ENCODE results near the gene CLEC4M.
"Not testable (repeated sequence)": the region's sequence is repeated elsewhere in the genome, so short reads cannot be mapped to it uniquely, and the experiment has no call there.

The CLEC4M gene

DNA sequence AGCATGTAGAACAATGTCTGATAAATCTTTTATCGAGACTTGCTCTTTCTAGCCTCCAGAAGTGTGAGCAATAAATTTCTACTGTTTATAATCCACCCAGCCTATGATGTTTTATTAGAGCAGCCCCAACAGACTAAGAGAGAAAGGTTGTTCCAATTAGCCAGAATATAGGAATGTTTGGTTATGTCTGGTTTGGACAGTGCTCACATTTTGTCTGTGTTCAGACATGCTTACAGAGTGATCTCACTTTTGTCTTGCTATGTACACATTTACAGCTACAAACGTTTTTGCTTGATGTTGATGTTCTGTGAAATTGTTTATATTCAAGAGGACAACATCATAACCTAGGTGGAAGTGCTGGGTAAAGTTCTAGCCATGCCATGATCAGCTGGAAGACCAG, 48.9 kb downstream of the CLEC4M start:
- no peak for DNase-seq (ENCODE audit: low spot score)

DNA sequence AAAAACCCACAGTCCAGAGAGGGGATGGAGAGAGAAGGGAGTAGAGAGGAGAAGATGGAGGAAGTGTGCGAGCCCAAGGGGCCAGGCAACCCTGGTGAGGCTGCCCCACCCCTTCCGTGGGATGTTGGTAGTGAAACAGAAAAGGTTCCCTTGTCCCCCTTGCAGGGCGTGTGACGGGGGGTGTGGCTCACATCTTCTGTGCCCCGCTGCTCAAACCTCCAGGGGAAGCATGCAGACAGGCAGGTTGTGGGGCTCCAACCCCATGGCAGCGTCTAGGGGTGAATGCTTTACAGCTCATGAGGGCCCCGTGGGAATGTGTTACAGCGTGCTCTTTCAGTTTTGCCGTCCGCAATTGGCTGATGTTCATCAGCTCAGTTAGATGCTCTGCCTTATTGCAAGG, 52.3 kb downstream of the CLEC4M start:
- DNase-seq (ENCODE audit: low spot score): no peak

GRCh38 chr19:7816040-7816439, 53.0 kb downstream of the CLEC4M start:
- DNase-seq (ENCODE audit: low spot score): not testable (repeated sequence)

DNA sequence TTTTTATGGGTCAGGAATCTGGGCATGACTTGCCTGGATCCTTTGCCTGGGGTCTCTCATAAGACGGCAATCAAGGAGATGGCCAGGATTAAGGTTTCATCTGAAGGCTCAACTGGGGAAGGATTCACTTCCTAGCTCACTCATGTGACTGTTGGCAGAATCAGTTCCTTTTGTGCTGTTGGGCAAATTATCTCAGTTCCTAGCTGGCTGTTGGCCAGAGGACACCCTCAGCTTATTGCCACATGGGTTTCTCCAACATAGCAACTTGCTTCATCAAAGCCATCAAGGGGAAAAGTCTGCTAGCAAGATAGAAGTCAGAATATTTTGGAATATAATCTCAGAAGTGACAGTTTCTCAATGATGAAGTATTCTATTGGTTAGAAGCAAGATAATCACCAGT, 54.8 kb downstream of the CLEC4M start:
- no peak for DNase-seq (ENCODE audit: low spot score)

DNA sequence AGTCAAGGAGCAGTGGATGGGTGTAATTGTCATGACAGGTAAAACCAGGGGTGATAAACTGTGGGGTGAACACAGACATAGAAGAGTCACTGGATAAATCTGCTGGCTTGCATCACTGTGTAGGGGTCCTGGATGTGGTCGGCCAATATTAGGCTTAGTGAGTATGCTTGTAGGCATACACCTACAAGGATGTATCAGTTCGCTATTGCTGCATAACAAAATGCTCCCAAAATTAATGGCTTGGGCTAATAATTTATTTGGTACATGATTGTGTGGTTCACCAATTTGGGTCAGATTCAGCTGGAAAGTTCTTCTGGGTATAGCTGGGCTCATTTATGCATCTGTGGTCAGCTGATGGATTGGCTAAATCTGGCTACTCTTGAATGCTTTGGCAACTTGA, 55.8 kb downstream of the CLEC4M start:
- no peak for DNase-seq (ENCODE audit: low spot score)

All from SW480 (cell line).